Heart right ventricle (tissue), 16 donors: ENCODE data around the gene TEFM. TPM values are rescaled to one million over a fixed set of nuclear protein-coding genes. Genes with fewer than 3 reads are reported as not detected.

Source experiments
- ATAC-seq, 8 donors: fragments of 200-7000 bp; cut with Tn5 transposase; one replicate each; pipeline ENCODE4 v1.9.1; 2020; ENCODE audit warnings: mild to moderate bottlenecking in 8 of 8, moderate library complexity in 8 of 8, moderate number of reproducible peaks in 1 of 8
- DNase-seq, 2 donors: peaks; one replicate each; pipeline ENCODE4 v3.0.0-alpha.2; 2020
- H3K27ac ChIP-seq, 10 donors: fragments of 200-600 bp; sonication (generic) in 2 of 10; one replicate each; pipeline versions ENCODE4 v1.5.0 to v1.8.0; 2020 to 2022; ENCODE audit warnings: mild to moderate bottlenecking in 3 of 10
- H3K27me3 ChIP-seq, 7 donors: fragments of 200-600 bp; one replicate each; pipeline ENCODE4 v1.8.0; 2021 to 2022; ENCODE audit warnings: mild to moderate bottlenecking in 2 of 7
- H3K36me3 ChIP-seq, 9 donors: fragments of 200-600 bp; sonication (generic) in 1 of 9; one replicate each; pipeline versions ENCODE4 v1.5.0 to v1.8.0; 2020 to 2022; ENCODE audit warnings: mild to moderate bottlenecking in 2 of 9
- H3K4me1 ChIP-seq, 9 donors: fragments of 200-600 bp; sonication (generic) in 1 of 9; one replicate each; pipeline versions ENCODE4 v1.5.0 to v1.8.0; 2020 to 2022; ENCODE audit warnings: mild to moderate bottlenecking in 4 of 9
- H3K4me3 ChIP-seq, 10 donors: fragments of 200-600 bp; sonication (generic) in 2 of 10; one replicate each; pipeline versions ENCODE4 v1.5.0 to v1.8.0; 2020 to 2022; ENCODE audit warnings: mild to moderate bottlenecking in 7 of 10, moderate library complexity in 2 of 10
- H3K9me3 ChIP-seq, 11 donors: fragments of 200-600 bp in 10 of 11; sonication (generic) in 2 of 11; one replicate each; pipeline versions ENCODE4 v1.5.0 to v1.8.0; 2013 to 2022; ENCODE audit warnings: mild to moderate bottlenecking in 2 of 11, control low read depth in 1 of 11, moderate library complexity in 1 of 11
- WGBS, 2 donors: extraction: QIAGEN DNeasy Blood & Tissue Kit; methylation state at CpG; one replicate each; pipeline ENCODE4 v1.1.7; 2013; ENCODE audit warnings: inconsistent platforms in 1 of 2; 5-methylcytosine and 5-hydroxymethylcytosine counted together
- intact Hi-C, 10 donors: fragments of 100-400 bp; cut with DNase I; formaldehyde crosslinking; loops; one replicate each; pipeline versions ENCODE4 v1.11.1 to v1.14.2; 2022
- polyA plus RNA-seq, 2 donors: library from polyadenylated mRNA; stranded (reverse); fragments of 200-250 nt; gene quantifications; one replicate each; pipeline ENCODE4 v1.2.3, GENCODE V29; 2013
- total RNA-seq, 10 donors: library from RNA; stranded (reverse); fragmentation: NEBNext Ultra II Directional in 3 of 10; extraction: Animal tissue kit (Norgen Biotek cat#: 25700) in 3 of 10; gene quantifications; one replicate each; pipeline versions ENCODE4 v1.2.1 to v1.2.4, GENCODE V29; 2021 to 2023
- TF ChIP-seq, protein P1 (sequence below), 9 donors: fragments of 200-600 bp; sonication (generic) in 2 of 9; IDR thresholded peaks; one replicate each; pipeline versions ENCODE4 v1.5.0 to v1.8.0; 2021 to 2022; ENCODE audit warnings: antibody characterized with exemption in 9 of 9, mild to moderate bottlenecking in 5 of 9, moderate library complexity in 1 of 9
- donor health status: Arrhythmogenic right ventricular cardiomyopathy.
- donor health status: ischemic (EF 13 %, LVEDD 7.1; RV severe dilation, severe dysfunction).
- donor health status: healthy with polysubstance abuse.
- donor health status: DM: no; HTN: yes; CAD: no.
- donor health status: DM: no; HTN: no; CAD: no.
- donor health status: ischemic (EF 25% LVEDD 6.9; RV normal size, moderate dysfunction).
- donor health status: ischemic (EF 25% LVEDD 5.7; RV mildly dilated, moderate dysfunction).
- donor health status: healthy.
- donor health status: DM: yes; HTN: yes; CAD: no.
- donor health status: Ischemic cardiomyopathy.
- donor health status: ischemic (EF 35%, LVEDD 5.7; RV mildly dilated, moderate dysfunction).
- donor health status: nonischemic (EF 11% LVEDD 7.7; RV severe dilation, severe dysfunction).
- donor health status: DM: yes; HTN: yes; CAD: no.
- donor health status: PGD.
- donor health status: ischemic (EF 29% LVEDD 5.4; RV normal size, mild dysfunction).
- donor health status: nonischemic (EF 23%, LVEDD 6.1; RV moderate dilation, normal function).

TEFM gene
- total and polyA plus RNA-seq, 12 donors: 7.8 to 15.5 (median 13.3) TPM

DNA sequence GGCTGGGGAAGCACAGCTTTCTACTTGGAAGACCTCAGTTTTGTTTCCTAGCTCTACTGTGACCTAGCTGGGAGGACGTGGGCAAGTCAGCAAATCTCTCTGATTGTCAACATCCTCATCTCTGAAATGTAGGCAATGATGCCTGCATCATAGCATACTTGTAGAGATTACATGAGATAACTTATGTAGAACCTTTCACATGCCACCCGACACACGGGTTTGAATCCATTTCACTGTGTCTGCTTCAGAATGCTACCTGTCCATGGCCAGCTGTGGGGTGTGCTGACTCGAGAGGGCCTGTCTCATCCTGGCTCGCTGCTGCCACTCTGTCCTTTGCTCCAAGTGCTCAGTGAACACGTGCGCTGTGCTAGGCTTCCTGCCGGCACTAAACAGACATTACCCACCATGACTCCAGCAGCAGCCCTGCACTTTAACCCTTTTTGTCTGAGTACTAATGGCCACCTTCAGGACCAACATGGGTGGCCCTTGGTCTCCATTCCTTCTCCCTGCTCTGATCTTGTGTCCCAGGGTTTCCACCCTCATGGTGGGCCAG, 23.1 kb upstream of the TEFM start:
- Histone ChIP-seq H3K27ac (no peak overlapping the region), H3K36me3 (peaks cover 0 to 70% (median 0%) of the 10 kb centered on the region in 9 donors), H3K9me3 (no peaks in the 10 kb centered on the region), H3K4me1 (peaks cover 0 to 6% (median 0%) of the 10 kb centered on the region in 9 donors), H3K27me3 (peaks cover 0 to 21% (median 12%) of the 10 kb centered on the region in 7 donors), H3K4me3 (no peak overlapping the region)
- DNase-seq: no peak
- WGBS, 2 donors: 44 to 52% methylated on average over 8 of the region's 8 CpGs
- ATAC-seq: no peak
- intact Hi-C loops: no loop called here
- TF ChIP-seq, protein P1, sequence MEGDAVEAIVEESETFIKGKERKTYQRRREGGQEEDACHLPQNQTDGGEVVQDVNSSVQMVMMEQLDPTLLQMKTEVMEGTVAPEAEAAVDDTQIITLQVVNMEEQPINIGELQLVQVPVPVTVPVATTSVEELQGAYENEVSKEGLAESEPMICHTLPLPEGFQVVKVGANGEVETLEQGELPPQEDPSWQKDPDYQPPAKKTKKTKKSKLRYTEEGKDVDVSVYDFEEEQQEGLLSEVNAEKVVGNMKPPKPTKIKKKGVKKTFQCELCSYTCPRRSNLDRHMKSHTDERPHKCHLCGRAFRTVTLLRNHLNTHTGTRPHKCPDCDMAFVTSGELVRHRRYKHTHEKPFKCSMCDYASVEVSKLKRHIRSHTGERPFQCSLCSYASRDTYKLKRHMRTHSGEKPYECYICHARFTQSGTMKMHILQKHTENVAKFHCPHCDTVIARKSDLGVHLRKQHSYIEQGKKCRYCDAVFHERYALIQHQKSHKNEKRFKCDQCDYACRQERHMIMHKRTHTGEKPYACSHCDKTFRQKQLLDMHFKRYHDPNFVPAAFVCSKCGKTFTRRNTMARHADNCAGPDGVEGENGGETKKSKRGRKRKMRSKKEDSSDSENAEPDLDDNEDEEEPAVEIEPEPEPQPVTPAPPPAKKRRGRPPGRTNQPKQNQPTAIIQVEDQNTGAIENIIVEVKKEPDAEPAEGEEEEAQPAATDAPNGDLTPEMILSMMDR (IDR thresholded peaks at IDR 0.05): no peak

DNA sequence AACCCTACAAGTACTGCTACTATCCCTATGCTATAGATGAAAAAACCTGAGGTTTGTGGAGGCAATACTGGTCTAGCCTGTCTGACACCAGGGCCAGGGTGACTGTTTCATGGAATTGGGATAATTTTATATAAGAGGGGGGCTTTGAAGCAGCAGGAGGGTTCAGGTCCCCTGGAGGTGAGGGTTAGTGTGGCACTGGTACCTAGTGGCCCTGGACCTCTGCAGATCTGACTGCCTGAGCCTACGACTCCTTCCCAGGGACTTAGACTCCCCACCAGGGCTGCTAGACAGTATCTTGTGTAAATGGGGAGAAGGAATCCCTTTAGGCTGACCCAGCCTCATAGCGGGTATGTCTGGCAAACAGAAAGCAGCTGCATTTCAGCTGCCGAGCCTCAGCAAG, 22.5 kb upstream of the TEFM start:
- Histone ChIP-seq H3K4me1 (peaks cover 0 to 6% (median 0%) of the 10 kb centered on the region in 9 donors), H3K9me3 (no peaks in the 10 kb centered on the region), H3K4me3 (no peak overlapping the region), H3K36me3 (peaks cover 0 to 64% (median 0%) of the 10 kb centered on the region in 9 donors), H3K27me3 (peaks cover 0 to 25% (median 17%) of the 10 kb centered on the region in 7 donors), H3K27ac (no peak overlapping the region)
- no peak for ATAC-seq
- TF ChIP-seq, protein P1 (IDR thresholded peaks at IDR 0.05): no peak
- intact Hi-C loops: no loop called here
- no peak for DNase-seq
- 78 to 79% methylated on average over 3 of the region's 3 CpGs for WGBS, 2 donors

DNA sequence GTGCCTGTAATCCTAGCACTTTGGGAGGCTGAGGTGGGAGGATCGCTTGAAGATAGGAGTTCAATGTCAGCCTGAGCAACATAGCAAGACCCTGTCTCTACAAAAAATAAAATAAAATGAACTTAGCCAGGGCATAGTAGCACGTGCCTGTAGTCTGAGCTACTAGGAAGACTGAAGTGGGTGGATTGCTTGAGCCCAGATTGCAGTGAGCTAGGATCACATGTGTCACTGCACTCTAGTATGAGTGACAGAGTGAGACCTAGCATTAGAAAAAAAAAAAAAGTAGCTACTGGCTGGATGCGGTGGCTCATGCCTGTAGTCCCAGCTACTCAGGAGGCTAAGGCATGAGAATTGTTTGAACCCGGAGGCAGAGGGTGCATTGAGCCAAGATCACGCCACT, 21.7 kb upstream of the TEFM start:
- Histone ChIP-seq H3K27ac (no peak overlapping the region), H3K9me3 (no peaks in the 10 kb centered on the region), H3K27me3 (peaks cover 0 to 34% (median 24%) of the 10 kb centered on the region in 7 donors), H3K36me3 (peaks cover 0 to 56% (median 0%) of the 10 kb centered on the region in 9 donors), H3K4me3 (no peak overlapping the region), H3K4me1 (peaks cover 0 to 11% (median 2%) of the 10 kb centered on the region in 9 donors)
- DNase-seq: no peak
- intact Hi-C loops: no loop called here
- WGBS, 2 donors: 89 to 93% methylated on average over 5 of the region's 5 CpGs
- TF ChIP-seq, protein P1 (IDR thresholded peaks at IDR 0.05): no peak
- no peak for ATAC-seq

DNA sequence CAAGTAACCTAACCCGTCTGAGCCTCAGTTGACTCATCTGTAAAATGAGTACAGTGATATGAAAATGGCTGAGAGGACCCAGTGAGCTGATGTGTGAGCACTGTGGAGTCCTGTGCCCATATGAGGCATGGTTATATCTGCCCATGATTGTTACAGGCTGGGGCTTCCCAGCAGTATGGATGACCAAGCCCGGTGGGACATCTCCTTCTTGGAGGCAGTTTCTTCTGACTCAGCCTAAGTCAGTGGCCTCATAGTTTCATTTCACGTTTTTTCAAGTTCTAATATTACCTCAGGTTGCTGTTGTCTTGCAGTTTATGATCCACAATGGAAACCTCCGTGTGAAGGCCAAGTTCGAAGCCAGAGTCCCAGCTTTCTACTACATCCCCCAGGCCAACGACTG, 20.5 kb upstream of the TEFM start:
- DNase-seq (no peak), ATAC-seq (no peak)
- H3K27ac ChIP-seq: no peak overlapping the region
- no peaks in the 10 kb centered on the region for H3K9me3 ChIP-seq
- no peak overlapping the region for H3K4me3 ChIP-seq
- TF ChIP-seq, protein P1 (IDR thresholded peaks at IDR 0.05): no peak
- intact Hi-C loops: no loop called here
- 72 to 76% methylated on average over 6 of the region's 6 CpGs for WGBS, 2 donors
- peaks cover 0 to 19% (median 11%) of the 10 kb centered on the region in 9 donors for H3K4me1 ChIP-seq
- peaks cover 0 to 44% (median 0%) of the 10 kb centered on the region in 9 donors for H3K36me3 ChIP-seq
- H3K27me3 ChIP-seq: peaks cover 3 to 46% (median 34%) of the 10 kb centered on the region in 7 donors
